T-helper 1 cell (primary cell): ENCODE measurements around the gene GMPS.
"Not testable (repeated sequence)": the region's sequence is repeated elsewhere in the genome, so short reads cannot be mapped to it uniquely, and the experiment has no call there.

Source experiments
- DNase-seq, 5 donors: peaks; one replicate each; pipeline ENCODE4 v3.0.0-alpha.2; 2012 to 2020
- total RNA-seq, 4 donors: gene quantifications; one replicate each; lab custom pipeline; 2026; lab: John Stamatoyannopoulos, UW

GMPS gene
- total RNA-seq, result 52.6 to 62.6 (median 59.8) reads per million in 4 donors

DNA sequence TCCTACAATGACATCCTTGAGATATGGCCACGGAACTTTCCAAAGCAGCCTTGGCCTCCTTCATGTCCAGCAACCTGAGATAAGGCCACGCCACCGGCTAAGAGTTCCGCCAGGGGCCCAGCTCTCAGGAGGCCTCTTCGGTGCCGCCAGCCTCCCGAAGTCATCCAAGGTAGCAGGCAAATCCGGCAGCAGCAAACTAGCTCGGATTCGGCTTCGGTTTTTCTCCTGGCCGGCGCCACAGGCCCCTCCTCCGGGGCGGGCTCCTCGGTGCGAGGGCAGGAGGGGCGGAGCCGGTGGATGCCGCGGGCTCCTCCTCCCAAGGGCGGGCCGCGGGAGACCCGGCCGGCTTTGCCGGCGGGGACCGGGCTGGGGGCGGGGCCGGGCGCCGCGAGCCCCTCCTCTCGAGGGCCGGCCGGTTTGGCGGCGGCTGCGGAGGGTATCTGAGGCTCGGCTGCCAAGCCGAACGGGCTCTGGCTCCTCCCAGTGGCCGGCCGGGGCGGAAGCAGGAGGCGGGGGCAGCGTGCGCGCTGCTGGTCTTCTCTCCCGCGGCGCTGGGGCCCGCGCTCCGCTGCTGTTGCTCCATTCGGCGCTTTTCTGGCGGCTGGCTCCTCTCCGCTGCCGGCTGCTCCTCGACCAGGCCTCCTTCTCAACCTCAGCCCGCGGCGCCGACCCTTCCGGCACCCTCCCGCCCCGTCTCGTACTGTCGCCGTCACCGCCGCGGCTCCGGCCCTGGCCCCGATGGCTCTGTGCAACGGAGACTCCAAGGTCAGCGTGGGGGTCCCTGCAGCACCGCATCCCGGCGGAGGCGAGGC is at the start of gene GMPS:
Gene GMPS, plus strand, starts transcription at position 518 of the 812 bp plus-strand sequence. Its CDS starts 221 bp downstream, at position 739.
- peak; percentile 88 to 97 (median 94) for DNase-seq

DNA sequence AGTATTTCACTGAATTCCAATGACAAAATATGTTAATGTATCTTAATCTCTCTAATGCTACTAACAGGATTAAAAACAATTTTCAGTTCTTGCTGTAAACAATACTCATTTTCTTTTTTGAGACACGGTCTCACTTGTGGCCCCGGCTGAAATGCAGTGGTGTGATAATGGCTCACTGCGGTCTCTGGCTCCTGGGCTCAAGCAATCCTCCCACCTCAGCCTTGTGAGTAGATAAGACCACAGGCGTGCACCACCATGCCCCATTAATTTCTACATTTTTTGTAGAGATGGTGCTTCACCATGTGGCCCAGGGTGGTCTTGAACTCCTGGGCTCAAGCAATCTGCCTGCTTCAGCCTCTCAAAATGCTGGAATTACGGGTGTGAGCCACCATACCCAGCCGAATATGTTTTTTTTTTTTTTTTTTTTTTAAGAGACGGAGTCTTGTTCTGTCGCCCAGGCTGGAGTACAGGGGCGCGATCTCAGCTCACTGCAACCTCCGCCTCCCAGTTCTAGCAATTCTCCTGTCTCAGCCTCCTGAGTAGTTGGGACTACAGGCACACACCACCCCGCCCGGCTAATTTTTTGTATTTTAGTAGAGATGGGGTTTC is 41.9 kb upstream of the GMPS start:
- not testable (repeated sequence) for DNase-seq

- DNase-seq, result no peak
Measured at GRCh38 chr3:155835341-155836071, 34.9 kb upstream of the GMPS start.

DNA sequence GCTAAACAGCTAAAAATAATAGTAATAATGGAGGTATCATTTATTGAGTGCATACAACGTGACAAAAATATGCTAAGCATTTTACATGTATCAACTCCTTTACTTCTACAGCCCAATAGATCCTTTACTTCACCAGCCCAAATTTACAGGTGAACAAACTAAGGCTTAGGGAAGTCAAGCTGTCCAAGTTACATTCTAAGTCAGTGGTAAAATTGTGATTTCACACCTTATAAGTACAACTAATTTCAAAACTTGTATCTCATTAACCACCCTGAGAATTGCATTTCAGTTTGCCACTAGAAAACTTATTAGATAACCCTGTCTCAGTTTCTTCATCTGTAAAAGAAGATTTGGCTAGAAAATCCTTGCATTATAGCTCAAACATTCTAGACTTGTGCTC is 26.9 kb upstream of the GMPS start:
- no peak for DNase-seq

DNA sequence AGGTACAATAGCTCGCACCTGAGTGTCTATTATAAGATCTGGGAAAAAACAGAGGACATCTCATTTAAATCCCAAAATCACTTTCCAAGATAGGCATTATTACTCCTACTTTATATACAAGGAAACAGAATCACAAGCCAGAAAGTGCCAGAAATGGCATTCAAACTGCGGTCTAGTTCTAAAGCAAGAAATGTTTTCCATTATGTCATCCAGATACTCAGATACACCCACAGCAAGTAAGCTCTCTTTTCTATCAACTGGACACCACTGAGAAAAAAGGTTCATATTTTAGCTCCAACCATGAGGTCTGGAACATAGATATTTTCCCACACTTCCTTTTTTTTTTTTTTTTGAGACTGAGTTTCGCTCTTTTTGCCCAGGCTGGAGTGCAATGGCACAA is 24.3 kb upstream of the GMPS start:
- no peak for DNase-seq

GRCh38 chr3:155847993-155848392 is 22.5 kb upstream of the GMPS start:
- DNase-seq, result no peak

DNA sequence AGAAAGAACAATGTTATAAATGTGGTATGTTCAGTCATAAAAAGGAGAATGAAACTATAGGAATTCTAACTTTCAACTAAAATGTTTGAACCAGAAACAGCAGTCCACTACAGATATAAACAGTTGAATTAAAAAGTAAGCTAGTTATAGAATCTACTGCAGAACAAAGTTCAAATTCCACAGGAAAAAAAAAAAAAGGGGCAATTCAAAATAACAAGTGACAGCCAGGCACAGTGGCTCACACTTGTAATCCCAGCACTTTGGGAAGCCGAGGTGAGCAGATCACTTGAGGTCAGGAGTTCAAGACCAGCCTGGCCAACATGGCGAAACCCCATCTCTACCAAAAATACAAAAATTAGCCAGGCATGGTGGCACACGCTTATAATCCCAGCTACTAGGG is 21.0 kb upstream of the GMPS start:
- not testable (repeated sequence) for DNase-seq

GRCh38 chr3:155852341-155852740 is 18.1 kb upstream of the GMPS start:
- DNase-seq, result no peak

GRCh38 chr3:155853214-155854140 is 17.0 kb upstream of the GMPS start:
- peak; percentile 9 to 31 (median 15) for DNase-seq

- DNase-seq, result peak; percentile 96 to 100 (median 98)
Measured at GRCh38 chr3:155854141-155854940, 16.1 kb upstream of the GMPS start, which contains the start of gene SLC33A1. SLC33A1 (minus strand) TSS chr3:155854427; CDS start chr3:155853997, 430 bp downstream.

- DNase-seq, result peak in 1 of 5 donors; percentile 7
Measured at GRCh38 chr3:155859859-155860258, 10.6 kb upstream of the GMPS start.

DNA sequence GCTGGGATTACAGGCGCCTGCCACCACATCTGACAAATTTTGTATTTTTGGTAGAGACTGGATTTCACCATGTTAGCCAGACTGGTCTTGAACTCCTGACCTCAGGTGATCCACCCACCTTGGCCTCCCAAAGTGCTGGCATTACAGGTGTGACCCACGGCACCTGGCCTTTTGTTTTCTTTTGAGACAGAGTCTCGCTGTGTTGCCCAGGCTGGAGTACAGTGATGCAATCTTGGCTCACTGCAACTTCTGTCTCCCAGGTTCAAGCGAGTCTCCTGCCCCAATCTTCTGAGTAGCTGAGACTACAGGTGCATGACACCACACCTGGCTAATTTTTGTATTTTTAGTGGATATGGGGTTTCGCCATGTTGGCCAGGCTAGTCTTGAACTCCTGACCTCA is 10.0 kb upstream of the GMPS start:
- not testable (repeated sequence) for DNase-seq

GRCh38 chr3:155861476-155862183 is 8.8 kb upstream of the GMPS start:
- DNase-seq, result no peak

DNA sequence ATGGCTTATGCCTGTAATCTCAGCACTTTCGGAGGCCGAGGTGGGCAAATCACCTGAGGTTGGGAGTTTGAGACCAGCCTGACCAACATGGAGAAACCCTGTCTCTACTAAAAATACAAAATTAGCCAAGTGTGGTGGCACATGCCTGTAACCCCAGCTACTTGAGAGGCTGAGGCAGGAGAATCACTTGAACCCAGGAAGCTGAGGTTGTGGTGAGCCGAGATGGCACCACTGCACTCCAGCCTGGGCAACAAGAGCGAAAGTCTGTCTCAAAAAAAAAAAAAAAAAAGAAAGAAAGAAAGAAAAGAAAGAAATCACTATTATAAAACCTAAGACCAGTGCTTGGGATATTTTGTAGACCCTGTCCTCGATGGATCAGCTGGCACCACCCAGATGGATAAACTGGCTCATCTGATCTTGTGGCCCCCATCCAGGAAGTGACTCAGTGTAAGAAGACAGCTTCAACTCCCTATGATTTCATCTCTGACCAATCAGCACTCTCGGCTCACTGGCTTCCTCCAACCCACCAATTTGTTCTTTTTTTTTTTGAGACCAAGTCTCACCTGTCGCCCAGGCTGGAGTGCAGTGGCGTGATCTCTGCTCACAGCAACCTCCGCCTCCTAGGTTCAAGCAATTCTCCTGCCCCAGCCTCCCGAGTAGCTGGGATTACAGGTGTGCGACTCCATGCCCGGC is 8.0 kb upstream of the GMPS start:
- peak; percentile 22 to 89 (median 47) for DNase-seq

DNA sequence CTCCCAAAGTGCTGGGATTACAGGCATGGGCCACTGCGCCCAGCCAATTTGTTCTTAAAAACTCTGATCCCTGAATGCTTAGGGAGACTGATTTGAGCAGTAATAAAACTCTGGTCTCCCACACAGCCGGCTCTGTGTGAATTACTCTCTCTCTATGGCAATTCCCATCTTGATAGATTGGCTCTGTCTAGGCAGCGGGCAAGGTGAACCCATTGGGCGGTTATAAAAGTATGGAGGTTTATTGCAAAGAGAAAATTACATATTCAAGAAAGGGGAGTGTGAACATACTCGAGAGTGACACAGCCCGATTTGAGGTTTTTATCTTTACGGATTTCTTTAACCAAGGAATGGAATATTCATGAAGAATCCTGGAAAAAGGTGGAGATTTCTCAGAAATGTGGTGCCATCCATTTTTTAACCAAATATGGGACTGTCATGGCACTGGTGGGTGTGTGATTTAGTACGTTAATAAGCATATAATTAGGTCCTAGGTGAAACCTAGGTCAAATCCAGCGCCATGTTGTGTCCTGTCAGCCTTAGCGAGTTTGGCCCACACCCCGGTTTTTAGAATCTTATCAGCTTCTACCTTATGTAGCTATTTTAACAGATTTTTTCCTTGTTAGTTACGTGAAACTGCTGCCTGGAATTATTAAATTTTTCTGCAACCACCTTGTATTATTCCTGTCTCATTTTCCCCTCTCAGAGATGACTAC is 7.2 kb upstream of the GMPS start:
- DNase-seq, result no peak

DNA sequence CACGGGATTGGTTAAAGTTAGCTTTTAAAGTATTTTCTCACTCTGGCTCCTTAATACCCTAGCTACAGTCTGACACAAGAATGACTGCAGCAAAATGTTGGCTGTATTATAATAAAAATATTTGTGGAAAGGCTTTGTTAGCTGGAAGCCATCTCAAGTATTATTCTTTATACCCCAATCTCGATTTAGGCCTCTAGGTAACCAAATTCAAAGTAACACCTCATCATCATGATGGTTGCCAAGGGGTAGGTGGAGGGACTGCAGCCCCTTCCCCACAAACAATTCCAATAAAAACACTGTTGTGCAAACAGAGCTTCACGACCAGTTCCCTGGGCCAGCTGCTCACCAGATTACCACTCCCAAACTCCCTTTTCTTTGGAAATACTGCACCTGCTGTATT is 759 bp upstream of the GMPS start:
- no peak for DNase-seq

DNA sequence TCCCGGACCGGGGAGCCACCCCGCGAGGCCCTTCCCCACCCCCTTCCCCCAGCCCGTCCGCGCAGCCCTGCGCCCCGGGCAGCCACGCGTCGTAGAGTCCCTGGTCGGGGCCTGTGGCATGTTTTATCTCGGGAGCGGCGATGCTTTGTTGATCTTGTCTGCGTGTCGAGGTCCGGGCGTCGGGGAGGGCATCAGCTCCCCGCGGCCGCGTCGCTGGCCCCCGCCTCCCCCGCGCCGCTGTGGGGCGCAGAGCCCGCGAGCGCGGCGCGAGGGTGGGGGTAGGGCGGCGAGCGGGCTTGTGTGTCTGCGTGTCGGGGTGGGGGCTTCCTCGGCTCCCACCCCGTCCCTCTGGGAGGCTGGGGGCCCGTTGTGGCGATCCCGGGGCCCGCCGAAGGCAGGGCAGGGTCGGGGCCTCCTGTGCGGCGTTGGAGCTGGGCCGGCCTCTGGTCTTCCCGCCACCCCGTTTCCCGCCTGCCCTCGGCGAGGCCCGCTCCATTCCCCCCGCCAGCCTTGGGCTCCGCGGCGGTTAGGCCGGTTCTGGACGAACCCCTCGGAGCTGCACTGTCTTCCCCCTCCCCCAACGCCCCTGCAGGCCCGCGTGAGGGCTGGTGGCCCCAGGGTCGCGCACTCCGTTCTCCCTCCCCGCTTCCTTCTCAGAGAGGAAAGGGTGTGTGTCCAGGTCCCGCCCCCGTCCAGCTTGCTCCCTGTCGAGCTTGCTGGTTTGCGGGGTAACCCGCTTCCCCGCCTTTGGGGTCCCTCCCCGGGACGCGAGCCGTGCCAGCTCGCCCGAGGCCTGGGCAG is 695 bp downstream of the GMPS start:
- DNase-seq, result peak; percentile 14 to 42 (median 28)

GRCh38 chr3:155871746-155872158 is 1.3 kb downstream of the GMPS start:
- peak in 1 of 5 donors; percentile 9 for DNase-seq
